Ectodermal cell (in vitro differentiated cells): ENCODE measurements around the gene HIGD2B.
"Not testable (repeated sequence)": the region's sequence is repeated elsewhere in the genome, so short reads cannot be mapped to it uniquely, and the experiment has no call there.

Experiments
- H3K27ac ChIP-seq: 2 replicates; pipeline ENCODE4 v1.7.0; 2013; ENCODE audit warnings: mild to moderate bottlenecking, low read depth, low read length; ENCODE audit not compliant: insufficient read depth, poor library complexity, severe bottlenecking
- H3K27me3 ChIP-seq: 2 replicates; pipeline ENCODE4 v1.7.0; 2013; ENCODE audit warnings: mild to moderate bottlenecking, low read length; ENCODE audit not compliant: insufficient read depth, control insufficient read depth, poor library complexity, severe bottlenecking
- H3K36me3 ChIP-seq: one replicate; pipeline ENCODE4 v1.7.0; 2013; ENCODE audit warnings: low read length; ENCODE audit not compliant: control insufficient read depth, insufficient read depth
- H3K4me1 ChIP-seq: one replicate; pipeline ENCODE4 v1.7.0; 2013; ENCODE audit warnings: low read length; ENCODE audit not compliant: control insufficient read depth, insufficient read depth
- H3K4me3 ChIP-seq: 2 replicates; pipeline ENCODE4 v1.7.0; 2013; ENCODE audit warnings: low read depth, low read length, control low read depth; ENCODE audit not compliant: insufficient read depth
- H3K9me3 ChIP-seq: 2 replicates; pipeline ENCODE4 v1.7.0; 2013; ENCODE audit warnings: mild to moderate bottlenecking, low read length, moderate library complexity; ENCODE audit not compliant: control insufficient read depth
- WGBS, 2 experiments: methylation state at CpG; one replicate each; pipeline ENCODE4 v1.1.7; 2013; ENCODE audit warnings: missing lambda C conversion rate in 2 of 2; 5-methylcytosine and 5-hydroxymethylcytosine counted together

The HIGD2B gene

DNA sequence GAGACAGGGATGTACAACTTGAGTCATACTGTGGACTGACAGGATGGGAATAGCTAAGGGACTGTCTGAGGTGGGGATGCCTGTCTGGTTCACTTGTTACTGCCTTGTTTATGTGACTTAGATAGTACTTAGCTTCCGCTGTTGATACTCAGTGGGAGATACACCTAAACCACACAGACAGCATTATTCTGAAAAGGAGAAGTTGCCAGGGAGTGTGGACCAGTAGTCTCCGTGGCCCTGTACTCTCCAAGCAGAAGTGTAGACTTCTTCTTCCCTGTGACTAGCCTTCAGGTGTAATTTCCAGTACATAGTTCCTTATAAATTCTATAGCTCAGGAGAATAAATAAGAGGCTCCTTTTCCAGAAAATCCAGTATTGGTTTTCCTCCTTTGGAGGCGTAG lies 5.1 kb downstream of the HIGD2B start:
- Histone ChIP-seq H3K27me3 (no peaks in the 10 kb centered on the region), H3K4me3 (no peak overlapping the region), H3K4me1 (no peaks in the 10 kb centered on the region), H3K27ac (no peak overlapping the region), H3K36me3 (no peaks in the 10 kb centered on the region), H3K9me3 (no peaks in the 10 kb centered on the region)
- 58 to 63% methylated on average over 3 of the region's 3 CpGs for WGBS, 2 experiments

DNA sequence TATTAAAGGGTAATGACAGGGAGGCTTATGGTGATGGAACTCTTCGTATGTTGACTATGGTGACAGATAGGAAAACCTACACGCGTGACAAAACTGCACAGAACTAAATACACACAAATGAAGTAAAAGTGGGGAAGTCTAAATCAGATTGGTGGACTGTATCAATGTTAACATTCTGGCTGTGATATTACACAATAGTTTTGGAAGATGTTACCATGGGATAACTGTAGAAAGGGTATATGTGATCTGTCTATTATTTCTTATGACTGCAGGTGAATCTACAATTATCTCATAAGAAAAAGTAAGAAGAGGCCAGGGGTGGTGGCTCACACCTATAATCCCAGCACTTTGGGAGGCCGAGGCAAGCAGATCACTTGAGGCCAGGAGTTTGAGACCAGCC lies 9.1 kb downstream of the HIGD2B start:
- no peaks in the 10 kb centered on the region for H3K9me3 ChIP-seq
- H3K27ac ChIP-seq = no peak overlapping the region
- H3K4me1 ChIP-seq = no peaks in the 10 kb centered on the region
- no peaks in the 10 kb centered on the region for H3K27me3 ChIP-seq
- 92 to 96% methylated on average over 4 of the region's 4 CpGs for WGBS, 2 experiments
- no peak overlapping the region for H3K4me3 ChIP-seq
- H3K36me3 ChIP-seq = no peaks in the 10 kb centered on the region

DNA sequence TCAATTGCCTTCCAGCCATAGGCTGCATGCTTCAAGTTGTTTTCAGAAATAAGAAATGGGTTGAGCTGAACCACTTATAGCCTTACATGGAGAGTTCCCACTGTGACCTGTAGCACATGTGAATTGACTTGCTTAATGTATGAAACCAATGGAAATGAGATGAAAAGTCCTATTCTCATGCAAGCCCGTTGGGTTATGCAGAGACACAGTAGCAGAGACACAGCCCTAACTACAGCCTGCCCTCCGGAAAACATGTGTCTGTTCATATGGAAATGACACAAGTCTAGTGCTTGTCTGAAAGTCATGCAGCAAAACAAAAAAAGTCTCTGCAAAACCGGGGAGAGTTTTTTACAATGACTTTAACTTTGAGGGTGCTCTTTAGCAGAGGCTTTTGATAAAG lies 14.5 kb downstream of the HIGD2B start:
- no peaks in the 10 kb centered on the region for H3K36me3 ChIP-seq
- no peaks in the 10 kb centered on the region for H3K4me1 ChIP-seq
- 13 to 20% methylated on average over 3 of the region's 3 CpGs for WGBS, 2 experiments
- H3K4me3 ChIP-seq = no peak overlapping the region
- no peak overlapping the region for H3K27ac ChIP-seq
- H3K9me3 ChIP-seq = no peaks in the 10 kb centered on the region
- H3K27me3 ChIP-seq = no peaks in the 10 kb centered on the region

DNA sequence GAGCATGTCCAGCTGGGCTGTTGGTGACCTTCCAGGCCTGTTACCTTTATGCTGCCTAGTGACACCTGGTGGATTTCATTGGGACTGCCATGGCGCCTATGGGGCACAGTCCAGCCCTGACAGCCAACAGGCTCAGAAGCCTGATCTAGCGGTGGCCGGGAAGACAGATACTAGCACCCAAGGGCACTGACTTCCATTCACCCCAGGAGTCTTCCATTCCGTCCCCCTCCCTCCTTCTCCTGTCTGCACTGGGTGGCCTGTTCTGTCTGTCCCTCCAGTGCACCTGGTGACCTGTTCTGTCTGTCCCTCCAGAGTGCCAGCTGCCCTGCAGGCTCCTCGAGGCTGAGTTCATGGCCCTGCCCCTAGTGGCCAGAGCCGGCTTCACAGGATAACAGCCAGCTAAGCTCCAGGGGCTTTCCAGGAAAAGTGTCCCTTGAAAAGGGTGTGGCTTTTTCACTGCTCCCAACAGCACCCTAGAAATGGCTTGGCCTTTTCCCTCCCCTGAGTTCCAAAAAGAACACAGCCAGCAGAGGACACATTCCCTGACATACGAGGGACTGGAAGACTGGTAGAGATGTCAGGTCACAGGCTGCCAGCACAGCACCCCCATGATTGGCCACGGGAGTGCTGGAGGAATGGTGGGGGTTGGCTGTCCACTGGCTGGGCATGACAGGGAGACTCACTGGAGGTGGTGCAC lies 15.2 kb downstream of the HIGD2B start:
- H3K36me3 ChIP-seq, H3K4me1 ChIP-seq, H3K9me3 ChIP-seq, H3K27ac ChIP-seq, H3K4me3 ChIP-seq, H3K27me3 ChIP-seq: not testable (repeated sequence)
- WGBS, 2 experiments = 7 to 10% methylated on average over 8 of the region's 8 CpGs

DNA sequence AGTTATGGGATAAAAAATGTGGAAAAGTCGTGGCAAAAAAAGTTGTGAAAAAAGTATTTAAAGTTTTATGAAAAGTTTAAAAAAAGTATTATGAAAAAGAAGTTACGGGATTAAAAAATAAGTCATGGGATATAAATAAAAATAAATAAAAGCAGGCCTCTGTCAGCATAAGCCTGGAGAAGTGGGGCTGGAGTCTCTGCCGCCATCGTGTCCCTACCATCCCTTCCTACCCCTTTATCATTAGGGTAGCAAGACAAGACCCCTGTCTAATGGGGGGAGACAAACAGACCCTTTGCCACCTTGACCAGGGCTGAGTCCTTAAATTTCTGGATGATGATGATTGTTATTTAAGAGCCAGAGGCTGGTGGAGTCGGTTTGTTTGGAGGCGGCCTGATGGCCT lies 16.2 kb downstream of the HIGD2B start:
- WGBS, 2 experiments = 93 to 94% methylated on average over 2 of the region's 6 CpGs
- H3K9me3 ChIP-seq, H3K4me3 ChIP-seq, H3K27ac ChIP-seq, H3K36me3 ChIP-seq, H3K4me1 ChIP-seq, H3K27me3 ChIP-seq: not testable (repeated sequence)

DNA sequence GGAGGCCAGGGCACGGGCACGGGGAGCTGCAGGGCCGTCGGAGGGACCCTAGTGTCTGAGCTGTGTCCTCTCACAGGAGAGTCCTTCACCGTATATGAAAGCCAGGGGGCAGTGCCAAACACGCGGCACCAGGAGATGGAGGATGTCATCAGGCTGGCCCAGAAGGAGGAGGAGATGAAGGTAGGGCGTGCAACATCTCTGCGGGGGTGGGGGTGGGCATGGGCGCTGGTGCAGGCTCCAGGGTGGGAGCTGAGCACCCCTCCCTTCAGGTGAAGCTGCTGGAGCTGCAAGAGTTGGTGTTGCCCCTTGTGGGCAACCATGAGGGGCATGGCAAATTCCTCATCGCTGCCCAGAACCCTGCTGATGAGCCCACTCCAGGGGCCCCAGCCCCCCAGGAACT lies 20.3 kb downstream of the HIGD2B start:
- H3K4me1 ChIP-seq, H3K4me3 ChIP-seq, H3K27ac ChIP-seq, H3K27me3 ChIP-seq, H3K36me3 ChIP-seq, H3K9me3 ChIP-seq: not testable (repeated sequence)
- WGBS, 2 experiments = 86 to 93% methylated on average over 2 to 5 of the region's 11 CpGs

DNA sequence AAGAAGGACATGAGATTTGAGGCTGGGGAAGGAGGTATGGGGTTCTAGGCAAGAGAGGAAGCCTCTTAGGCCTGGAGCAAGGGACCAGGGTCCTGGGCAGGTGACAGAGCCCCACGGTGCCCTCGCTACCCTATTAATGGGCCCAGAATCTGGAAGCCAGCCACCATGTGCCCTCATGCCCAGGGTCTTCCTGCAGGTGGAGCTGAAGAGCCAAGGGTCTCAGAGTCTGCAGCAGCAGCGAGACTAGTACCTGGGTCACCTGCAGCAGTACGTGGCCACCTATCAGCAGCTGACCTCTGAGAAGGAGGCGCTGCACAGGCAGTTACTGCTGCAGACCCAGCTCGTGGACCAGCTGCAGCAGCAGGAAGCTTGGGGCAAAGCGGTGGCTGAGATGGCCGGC lies 22.1 kb downstream of the HIGD2B start:
- H3K4me1 ChIP-seq, H3K36me3 ChIP-seq, H3K27ac ChIP-seq, H3K9me3 ChIP-seq, H3K27me3 ChIP-seq, H3K4me3 ChIP-seq: not testable (repeated sequence)
- WGBS, 2 experiments = 92 to 100% methylated on average over 2 of the region's 8 CpGs

DNA sequence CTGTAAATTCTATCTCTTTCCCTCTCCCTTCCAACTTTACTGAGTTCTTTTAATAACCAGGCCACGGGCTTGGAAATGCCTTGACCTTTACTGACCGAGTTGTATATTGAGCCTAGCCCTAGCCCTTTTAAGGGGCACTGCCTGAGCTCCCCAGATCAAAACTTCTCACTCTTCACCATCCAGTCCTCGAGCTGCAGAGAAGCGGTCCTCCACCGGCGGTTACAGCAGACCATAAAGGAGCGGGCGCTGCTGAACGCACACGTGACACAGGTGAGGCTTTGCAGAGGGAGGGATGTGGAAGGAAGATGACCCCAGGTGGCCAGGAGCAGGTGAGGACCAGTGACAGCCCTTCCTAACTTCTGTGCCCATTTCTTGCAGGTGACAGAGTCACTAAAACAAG lies 24.9 kb downstream of the HIGD2B start:
- not testable (repeated sequence) for H3K4me3 ChIP-seq, H3K27me3 ChIP-seq, H3K27ac ChIP-seq, H3K4me1 ChIP-seq, H3K36me3 ChIP-seq, H3K9me3 ChIP-seq
- 94 to 98% methylated on average over 5 to 6 of the region's 10 CpGs for WGBS, 2 experiments

DNA sequence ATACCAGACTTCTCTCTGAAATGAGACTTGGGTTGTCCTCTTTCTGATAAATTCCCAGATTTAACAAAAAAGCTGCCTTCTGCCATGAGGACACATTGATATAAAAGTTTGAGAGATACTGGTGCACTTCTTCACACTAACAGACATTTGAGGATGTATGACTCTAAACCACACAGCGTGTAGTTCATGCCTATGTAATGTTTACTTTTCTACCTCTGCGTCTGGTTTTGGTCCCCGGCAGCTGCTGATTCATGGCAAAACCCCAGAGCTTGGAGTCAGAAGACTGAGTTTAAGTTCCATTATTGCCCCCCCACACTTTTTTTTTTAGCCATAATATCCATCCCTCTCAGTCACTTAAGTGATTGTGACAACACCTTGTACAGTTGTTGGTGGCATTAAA lies 30.0 kb downstream of the HIGD2B start:
- not testable (repeated sequence) for H3K27me3 ChIP-seq, H3K27ac ChIP-seq, H3K4me3 ChIP-seq, H3K36me3 ChIP-seq, H3K4me1 ChIP-seq, H3K9me3 ChIP-seq
- no CpG with 5 or more reads among the region's 3 CpGs for WGBS, 2 experiments

DNA sequence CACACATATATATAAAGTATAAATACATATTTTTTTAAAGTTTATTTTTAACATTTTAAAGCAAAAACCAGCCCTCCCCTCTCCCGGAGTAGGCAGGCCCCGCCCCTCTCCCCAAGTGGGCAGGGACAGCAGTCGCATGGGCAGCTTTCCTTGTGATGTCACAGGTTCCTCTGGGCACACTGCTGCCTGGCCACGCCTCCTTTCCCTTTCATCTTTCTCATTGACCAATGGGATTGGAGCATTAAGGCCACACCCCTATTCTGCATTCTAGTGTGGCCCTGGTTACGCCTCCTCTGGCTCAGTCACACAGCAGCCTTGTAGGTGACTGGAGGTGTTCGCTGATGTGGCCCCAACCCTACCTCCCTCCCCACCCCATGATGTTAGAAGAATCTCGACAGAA lies 31.6 kb downstream of the HIGD2B start, which contains the start of gene GOLGA6B:
Gene GOLGA6B, plus strand, starts transcription at position 301 of the 400 bp plus-strand sequence. Its CDS starts 41 bp downstream, at position 342.
- no CpG with 5 or more reads among the region's 7 CpGs for WGBS, 2 experiments
- not testable (repeated sequence) for H3K4me3 ChIP-seq, H3K36me3 ChIP-seq, H3K4me1 ChIP-seq, H3K9me3 ChIP-seq, H3K27ac ChIP-seq, H3K27me3 ChIP-seq
